Colonic mucosa (tissue), 4 donors: ENCODE results near the gene RNF113B. TPM values are rescaled to one million over a fixed set of nuclear protein-coding genes. Genes with fewer than 3 reads are reported as not detected.

ENCODE experiments used
- DNase-seq: peaks from one replicate; pipeline ENCODE4 v3.0.0-alpha.2; 2020
- H3K27ac ChIP-seq: fragments of 200-600 bp; one replicate; pipeline ENCODE4 v1.8.0; 2021
- H3K27me3 ChIP-seq: fragments of 200-600 bp; one replicate; pipeline ENCODE4 v1.8.0; 2021
- H3K36me3 ChIP-seq: fragments of 200-600 bp; one replicate; pipeline ENCODE4 v1.8.0; 2021
- H3K4me1 ChIP-seq: fragments of 200-600 bp; one replicate; pipeline ENCODE4 v1.8.0; 2021; ENCODE audit warnings: mild to moderate bottlenecking
- H3K4me3 ChIP-seq: fragments of 200-600 bp; one replicate; pipeline ENCODE4 v1.8.0; 2021
- H3K9ac ChIP-seq, 2 donors: one replicate each; pipeline ENCODE4 v1.7.0; 2013; ENCODE audit warnings: control low read depth in 2 of 2, low read depth in 2 of 2, low read length in 2 of 2
- H3K9me3 ChIP-seq: fragments of 200-600 bp; one replicate; pipeline ENCODE4 v1.8.0; 2021
- CTCF ChIP-seq: fragments of 200-600 bp; IDR thresholded peaks from one replicate; pipeline ENCODE4 v1.8.0; 2022; ENCODE audit warnings: antibody characterized with exemption, mild to moderate bottlenecking
- intact Hi-C: fragments of 100-400 bp; cut with DNase I; formaldehyde crosslinking; loops from one replicate; pipeline ENCODE4 v1.14.1; 2022
- total RNA-seq, 2 donors: library from RNA; stranded (reverse); fragmentation: NEBNext Ultra II Directional in 1 of 2; extraction: Animal tissue kit (Norgen Biotek cat#: 25700) in 1 of 2; gene quantifications; one replicate each; pipeline ENCODE4 v1.2.1, GENCODE V29; 2021
- donor health status: healthy.
- donor health status: DM: no; HTN: no; CAD: no.
- donor health status: DM: no; HTN: no; CAD: no.

The RNF113B gene
- total RNA-seq, 2 donors from 2014 or later, result not detected

GRCh38 chr13:98144801-98145350 lies 32.2 kb downstream of the RNF113B start:
- no peaks in the 10 kb centered on the region for H3K36me3 ChIP-seq
- intact Hi-C loops, result loop anchor here (5.0 to 10.0 kb wide), 2 partner anchors 120 to 287 kb away; no protein-coding TSS in a partner anchor
- H3K27ac ChIP-seq, result peak overlapping the region; percentile 44
- no peaks in the 10 kb centered on the region for H3K9me3 ChIP-seq
- H3K27me3 ChIP-seq, result no peaks in the 10 kb centered on the region
- H3K9ac ChIP-seq, result peak overlapping the region in 1 of 2 donors; percentile 62
- H3K4me1 ChIP-seq, result no peaks in the 10 kb centered on the region
- no peak for TF ChIP-seq CTCF
- peak; percentile 34 for DNase-seq
- peak overlapping the region; percentile 60 for H3K4me3 ChIP-seq

GRCh38 chr13:98144027-98144741 lies 32.9 kb downstream of the RNF113B start:
- Histone ChIP-seq H3K9ac (peak overlapping the region; percentile 62 to 75), H3K4me3 (peak overlapping the region; percentile 60), H3K27me3 (no peaks in the 10 kb centered on the region), H3K4me1 (no peaks in the 10 kb centered on the region), H3K27ac (peak overlapping the region; percentile 44), H3K36me3 (no peaks in the 10 kb centered on the region), H3K9me3 (no peaks in the 10 kb centered on the region)
- peak; percentile 24 for DNase-seq
- intact Hi-C loops, result loop anchor here (5.0 to 10.0 kb wide), 2 partner anchors 121 to 288 kb away; no protein-coding TSS in a partner anchor
- no peak for TF ChIP-seq CTCF

- Histone ChIP-seq H3K4me3 (peak overlapping the region; percentile 60), H3K36me3 (no peaks in the 10 kb centered on the region), H3K27ac (peak overlapping the region; percentile 44), H3K9me3 (no peaks in the 10 kb centered on the region), H3K9ac (peak overlapping the region; percentile 62 to 75), H3K27me3 (no peaks in the 10 kb centered on the region), H3K4me1 (no peaks in the 10 kb centered on the region)
- TF ChIP-seq CTCF, result no peak
- peak; percentile 24 for DNase-seq
- intact Hi-C loops, result loop anchor here (5.0 to 10.0 kb wide), 2 partner anchors 121 to 289 kb away; no protein-coding TSS in a partner anchor
These were observed 33.5 kb downstream of the RNF113B start for GRCh38 chr13:98143601-98144026.

- Histone ChIP-seq H3K36me3 (no peaks in the 10 kb centered on the region), H3K4me1 (no peaks in the 10 kb centered on the region), H3K27ac (peak overlapping the region; percentile 44), H3K9me3 (no peaks in the 10 kb centered on the region), H3K4me3 (peak overlapping the region; percentile 60), H3K27me3 (no peaks in the 10 kb centered on the region), H3K9ac (peak overlapping the region in 1 of 2 donors; percentile 75)
- intact Hi-C loops, result loop anchor here (5.0 to 10.0 kb wide), 2 partner anchors 122 to 289 kb away; no protein-coding TSS in a partner anchor
- no peak for DNase-seq
- no peak for TF ChIP-seq CTCF
These were observed 33.9 kb downstream of the RNF113B start for GRCh38 chr13:98143157-98143553.

- peak within 1 kb of the TSS; percentile 44 for H3K27ac ChIP-seq
- no peaks in the 10 kb centered on the region for H3K4me1 ChIP-seq
- H3K9me3 ChIP-seq, result no peaks in the 10 kb centered on the region
- TF ChIP-seq CTCF, result no peak
- peak within 1 kb of the TSS; percentile 64 for H3K4me3 ChIP-seq
- H3K9ac ChIP-seq, result peak within 1 kb of the TSS; percentile 62 to 75
- H3K27me3 ChIP-seq, result no peaks in the 10 kb centered on the region
- intact Hi-C loops, result loop anchor here (5.0 to 10.0 kb wide), 2 partner anchors 122 to 290 kb away; no protein-coding TSS in a partner anchor
- no peaks in the 10 kb centered on the region for H3K36me3 ChIP-seq
- DNase-seq, result peak; percentile 79
These were observed 34.5 kb downstream of the RNF113B start, which contains the start of gene FARP1 for GRCh38 chr13:98142380-98143156. FARP1 (plus strand) TSS chr13:98143094; CDS start chr13:98213243, 70,149 bp downstream.
